PC-3 (cell line): ENCODE data around the gene HAP1. TPM values are rescaled to one million over a fixed set of nuclear protein-coding genes. Genes with fewer than 3 reads are reported as not detected.

Experiments used
- ATAC-seq: fragments of 200-7000 bp; cut with Tn5 transposase; 2 replicates; pipeline ENCODE4 v1.9.1; 2020; ENCODE audit warnings: mild to moderate bottlenecking, moderate library complexity
- BruUV-seq: library from RNA; stranded (reverse); fragments of 400-500 nt; replicated peaks from 2 replicates; lab custom pipeline; 2021; lab: Mats Ljungman, UMichigan
- CTCF ChIA-PET: fragments of 300-600 bp; sonication (Branson Sonifier 250); formaldehyde crosslinking; loops from one replicate; lab custom pipeline; 2022; ENCODE audit warnings: antibody characterized with exemption; lab: Charles Lee
- POLR2A ChIA-PET: fragments of 300-600 bp; sonication (Branson Sonifier 250); formaldehyde crosslinking; loops from one replicate; lab custom pipeline; 2022; ENCODE audit warnings: antibody characterized with exemption; ENCODE audit not compliant: unreplicated experiment; lab: Charles Lee
- DNase-seq: peaks from one replicate; pipeline ENCODE4 v3.0.0-alpha.2; 2015
- H2AFZ ChIP-seq: fragments of 300-600 bp; sonication (generic); 2 replicates; pipeline ENCODE4 v1.6.0; 2016; ENCODE audit warnings: antibody characterized with exemption, low read length
- H3F3A ChIP-seq: fragments of 300-600 bp; sonication (generic); one replicate; pipeline ENCODE4 v1.6.0; 2017; ENCODE audit warnings: antibody characterized with exemption, low read length, control low read depth, mild to moderate bottlenecking; ENCODE audit not compliant: unreplicated experiment
- H3K27ac ChIP-seq: fragments of 300-600 bp; sonication (generic); 2 replicates; pipeline ENCODE4 v1.5.1; 2016; ENCODE audit warnings: mild to moderate bottlenecking, low read length
- H3K27me3 ChIP-seq: fragments of 300-600 bp; sonication (generic); 2 replicates; pipeline ENCODE4 v1.6.1; 2016; ENCODE audit warnings: low read length, mixed read lengths
- H3K36me3 ChIP-seq: fragments of 300-600 bp; sonication (generic); 2 replicates; pipeline ENCODE4 v1.6.1; 2016; ENCODE audit warnings: low read depth, mixed run types, low read length, mixed read lengths
- H3K4me1 ChIP-seq: fragments of 300-600 bp; sonication (generic); 2 replicates; pipeline ENCODE4 v1.5.1; 2016; ENCODE audit warnings: low read length; ENCODE audit not compliant: insufficient read depth
- H3K4me2 ChIP-seq: fragments of 300-600 bp; sonication (generic); 2 replicates; pipeline ENCODE4 v1.6.0; 2016; ENCODE audit warnings: low read length
- H3K4me3 ChIP-seq: fragments of 300-600 bp; sonication (generic); 2 replicates; pipeline ENCODE4 v1.5.1; 2016; ENCODE audit warnings: mild to moderate bottlenecking, low read length, mixed read lengths
- H3K79me2 ChIP-seq: fragments of 300-600 bp; sonication (generic); 2 replicates; pipeline ENCODE4 v1.6.1; 2017; ENCODE audit warnings: low read length, mixed read lengths
- H3K9ac ChIP-seq: fragments of 300-600 bp; sonication (generic); 2 replicates; pipeline ENCODE4 v1.6.0; 2016; ENCODE audit warnings: mild to moderate bottlenecking, low read length
- H3K9me2 ChIP-seq: fragments of 300-600 bp; sonication (generic); replicated peaks from 2 replicates; pipeline ENCODE4 v1.6.1; 2016; ENCODE audit warnings: mixed run types, low read length, mixed read lengths
- H3K9me3 ChIP-seq: fragments of 300-600 bp; sonication (generic); 2 replicates; pipeline ENCODE4 v1.6.1; 2016; ENCODE audit warnings: low read length, mixed read lengths
- H4K20me1 ChIP-seq: fragments of 300-600 bp; sonication (generic); 2 replicates; pipeline ENCODE4 v1.6.1; 2016; ENCODE audit warnings: low read length, mixed read lengths
- EZH2 ChIP-seq: fragments of 300-600 bp; sonication (generic); IDR thresholded peaks from one replicate; pipeline ENCODE4 v1.6.1; 2017; ENCODE audit warnings: antibody characterized with exemption, mild to moderate bottlenecking, low read length; ENCODE audit not compliant: unreplicated experiment
- EZH2phosphoT487 ChIP-seq: fragments of 300-600 bp; sonication (generic); IDR thresholded peaks from 2 replicates; pipeline ENCODE4 v1.6.1; 2018; ENCODE audit warnings: mild to moderate bottlenecking, antibody characterized with exemption, low read length, borderline replicate concordance
- intact Hi-C: fragments of 100-400 bp; cut with micrococcal nuclease; formaldehyde crosslinking; loops from 2 replicates; pipeline ENCODE4 v1.9.0; 2023
- total RNA-seq: library from RNA; depleted of rRNA; stranded (reverse); fragments of >200 nt; gene quantifications from 2 replicates; pipeline ENCODE4 v1.2.3, GENCODE V29; 2014
- TF ChIP-seq, protein P1 (sequence below): fragments of 300-600 bp; sonication (generic); conservative IDR thresholded peaks from 2 replicates; pipeline ENCODE4 v1.5.1; 2017; ENCODE audit warnings: antibody characterized with exemption, low read depth, mild to moderate bottlenecking, low read length

HAP1 gene
- total RNA-seq, 1 experiment from 2014 or later, result 1.2 TPM

DNA sequence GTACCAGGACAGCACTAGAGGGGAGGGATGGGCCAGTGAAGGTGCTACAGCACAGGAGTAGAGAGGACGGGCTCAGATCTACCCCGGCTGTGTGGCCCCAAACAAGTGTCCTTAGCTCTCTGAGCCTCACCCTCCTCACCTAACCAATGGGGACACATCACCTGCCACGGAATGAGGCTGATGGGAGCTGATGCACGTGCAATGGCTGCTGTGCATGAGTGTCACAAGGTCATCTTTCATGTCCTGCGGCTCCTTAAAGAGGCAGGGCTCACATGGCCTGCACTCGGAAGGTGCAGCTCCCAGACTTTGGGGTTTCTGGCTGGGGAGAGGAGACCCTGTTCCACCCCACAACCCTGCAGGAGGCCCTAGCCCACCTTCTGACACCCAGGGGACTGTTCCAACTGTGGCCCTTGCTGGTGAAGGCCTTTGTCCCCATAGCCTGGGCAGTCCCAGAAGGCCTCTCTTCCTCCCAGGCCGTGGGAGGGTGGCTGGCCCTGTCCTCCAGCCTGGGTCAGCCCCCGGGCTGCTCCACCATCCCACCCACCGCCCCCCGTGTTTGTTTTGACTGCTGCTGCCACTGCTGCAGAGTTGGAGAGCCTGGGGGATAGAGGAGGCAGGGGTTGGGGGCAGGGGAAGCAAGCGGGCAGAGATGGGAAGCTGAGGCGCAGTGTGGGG, 10.5 kb downstream of the HAP1 start:
- H3K9me3 ChIP-seq, result no peaks in the 10 kb centered on the region
- H3K4me2 ChIP-seq, result no peak overlapping the region
- no peaks in the 10 kb centered on the region for H3K27me3 ChIP-seq
- ATAC-seq, result no peak
- no peak overlapping the region for H3K27ac ChIP-seq
- H3K9me2 ChIP-seq, result no peaks in the 10 kb centered on the region
- no peaks in the 10 kb centered on the region for H3K79me2 ChIP-seq
- TF ChIP-seq EZH2phosphoT487, result no peak
- TF ChIP-seq, protein P1, sequence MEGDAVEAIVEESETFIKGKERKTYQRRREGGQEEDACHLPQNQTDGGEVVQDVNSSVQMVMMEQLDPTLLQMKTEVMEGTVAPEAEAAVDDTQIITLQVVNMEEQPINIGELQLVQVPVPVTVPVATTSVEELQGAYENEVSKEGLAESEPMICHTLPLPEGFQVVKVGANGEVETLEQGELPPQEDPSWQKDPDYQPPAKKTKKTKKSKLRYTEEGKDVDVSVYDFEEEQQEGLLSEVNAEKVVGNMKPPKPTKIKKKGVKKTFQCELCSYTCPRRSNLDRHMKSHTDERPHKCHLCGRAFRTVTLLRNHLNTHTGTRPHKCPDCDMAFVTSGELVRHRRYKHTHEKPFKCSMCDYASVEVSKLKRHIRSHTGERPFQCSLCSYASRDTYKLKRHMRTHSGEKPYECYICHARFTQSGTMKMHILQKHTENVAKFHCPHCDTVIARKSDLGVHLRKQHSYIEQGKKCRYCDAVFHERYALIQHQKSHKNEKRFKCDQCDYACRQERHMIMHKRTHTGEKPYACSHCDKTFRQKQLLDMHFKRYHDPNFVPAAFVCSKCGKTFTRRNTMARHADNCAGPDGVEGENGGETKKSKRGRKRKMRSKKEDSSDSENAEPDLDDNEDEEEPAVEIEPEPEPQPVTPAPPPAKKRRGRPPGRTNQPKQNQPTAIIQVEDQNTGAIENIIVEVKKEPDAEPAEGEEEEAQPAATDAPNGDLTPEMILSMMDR, result no peak
- TF ChIP-seq EZH2, result no peak
- CTCF ChIA-PET, result no interaction called here
- H3K4me3 ChIP-seq, result no peak overlapping the region
- no peaks in the 10 kb centered on the region for H4K20me1 ChIP-seq
- no peak overlapping the region for H2AFZ ChIP-seq
- BruUV-seq, result no TSS peak
- H3K36me3 ChIP-seq, result no peaks in the 10 kb centered on the region
- no peak overlapping the region for H3K9ac ChIP-seq
- H3F3A ChIP-seq, result no peaks in the 10 kb centered on the region
- no peak for DNase-seq
- POLR2A ChIA-PET, result no interaction called here
- intact Hi-C loops, result no loop called here
- H3K4me1 ChIP-seq, result no peaks in the 10 kb centered on the region

DNA sequence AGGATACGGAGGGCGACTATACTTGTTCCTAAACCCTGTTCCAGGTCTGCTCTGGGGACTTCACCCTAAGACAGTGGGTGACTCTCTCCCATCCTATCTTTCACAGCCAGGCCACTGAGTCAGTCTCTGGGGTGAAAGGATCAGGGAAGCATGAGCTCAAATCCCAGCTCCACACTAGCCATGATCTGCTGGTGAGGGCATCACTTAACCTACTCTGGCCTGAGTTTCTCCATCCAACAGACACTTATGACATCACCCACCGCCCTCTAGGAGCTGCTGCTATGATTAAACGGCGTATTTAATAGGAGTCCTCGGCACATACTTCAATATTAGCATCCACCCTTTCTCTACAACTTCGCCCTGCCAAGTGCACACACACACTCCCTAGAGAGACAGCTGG, 12.2 kb downstream of the HAP1 start:
- ATAC-seq, result no peak
- BruUV-seq, result no TSS peak
- CTCF ChIA-PET, result no interaction called here

More for the DNA sequence above, 12.2 kb downstream of the HAP1 start:
- Histone ChIP-seq H3K9ac (no peak overlapping the region), H3K4me1 (peaks cover 13% of the 10 kb centered on the region), H4K20me1 (no peaks in the 10 kb centered on the region), H3K4me2 (no peak overlapping the region), H3K4me3 (no peak overlapping the region), H2AFZ (no peak overlapping the region), H3K9me2 (no peaks in the 10 kb centered on the region), H3K9me3 (no peaks in the 10 kb centered on the region), H3F3A (no peaks in the 10 kb centered on the region), H3K27ac (no peak overlapping the region), H3K27me3 (no peaks in the 10 kb centered on the region), H3K79me2 (no peaks in the 10 kb centered on the region), H3K36me3 (no peaks in the 10 kb centered on the region)
- no peak for DNase-seq
- POLR2A ChIA-PET, result no interaction called here
- TF ChIP-seq EZH2 (no peak), EZH2phosphoT487 (no peak)
- TF ChIP-seq, protein P1, result no peak
- intact Hi-C loops, result no loop called here
